Activated CD4-positive, alpha-beta T cell treated with anti-CD3 and anti-CD28 coated beads, Interleukin-2, amount 50 U/mL, for 4 hours (primary cell): ENCODE measurements around the gene PHF13.

Source experiments
- DNase-seq, 2 experiments: peaks; one replicate each; pipeline ENCODE4 v3.0.0-alpha.2; 2020

Gene PHF13

DNA sequence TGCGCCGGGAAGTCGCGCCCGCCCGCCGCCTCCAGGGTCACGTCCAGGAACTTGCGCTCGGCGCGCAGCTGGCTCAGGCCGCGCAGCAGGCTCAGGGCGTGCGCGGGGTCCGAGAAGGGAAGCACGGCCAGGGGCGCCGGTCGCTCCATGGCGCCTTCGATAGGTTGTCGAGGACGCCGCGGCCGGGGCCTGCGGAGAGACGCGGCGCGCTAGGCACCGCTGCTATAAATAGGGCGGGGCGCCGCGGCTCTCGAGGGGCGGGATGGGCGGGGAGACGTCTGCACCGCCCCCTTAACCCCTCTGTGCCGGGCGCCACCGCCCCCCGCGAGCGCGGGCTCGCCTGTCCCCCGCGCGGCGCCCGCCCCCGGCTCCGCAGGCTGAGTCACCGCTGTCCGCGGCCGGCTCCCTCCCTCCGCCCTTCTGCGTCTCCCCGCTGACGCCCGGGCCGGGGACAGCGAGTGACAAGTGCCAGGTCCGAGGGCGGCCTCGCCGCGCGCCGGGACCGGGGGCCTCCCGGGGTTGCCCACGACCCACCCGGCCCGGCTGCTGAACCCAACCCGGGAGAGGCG, 10.8 kb upstream of the PHF13 start, which contains the start of gene KLHL21:
KLHL21 (minus strand) TSS at position 201 of the 569 bp plus-strand sequence; CDS start at position 149, 52 bp downstream.
- DNase-seq, result peak; percentile 85 to 87

DNA sequence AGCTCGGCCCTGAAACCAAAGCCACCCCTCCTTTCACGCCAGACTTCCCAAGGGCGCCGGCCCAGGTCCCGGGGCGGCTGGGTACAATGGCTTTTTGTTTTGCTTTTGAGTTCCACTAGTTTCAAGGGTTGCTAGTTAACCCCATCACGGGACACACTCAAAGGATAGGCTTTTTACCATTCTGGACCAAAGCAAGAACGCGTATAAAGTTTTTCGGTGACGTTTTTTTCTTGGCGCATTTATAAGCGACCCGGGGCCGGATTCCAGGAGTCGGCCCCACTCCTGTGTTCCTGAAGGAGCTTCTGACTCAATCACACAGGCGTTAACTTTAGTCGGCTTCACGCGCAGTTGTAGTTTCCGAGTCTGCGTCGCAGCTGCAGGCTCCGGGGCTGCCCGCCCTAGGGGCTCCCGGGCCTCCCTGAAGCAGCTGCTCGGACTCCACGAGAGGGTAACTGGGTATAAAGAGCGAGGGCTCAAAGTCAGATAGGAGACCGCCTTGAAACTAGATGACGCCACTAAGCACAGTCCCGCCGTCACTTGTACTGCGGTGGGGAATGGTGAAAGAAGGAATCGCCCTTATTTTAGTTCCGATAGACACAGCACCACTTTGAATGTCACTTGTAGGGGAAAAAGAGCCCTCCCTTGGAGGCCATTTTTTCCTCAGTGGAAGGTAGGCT, 10.2 kb upstream of the PHF13 start:
- peak; percentile 39 to 42 for DNase-seq

GRCh38 chr1:6603915-6604558, 9.5 kb upstream of the PHF13 start:
- no peak for DNase-seq

- peak; percentile 10 to 24 for DNase-seq
Observed at GRCh38 chr1:6612641-6613360, 730 bp upstream of the PHF13 start.

GRCh38 chr1:6614019-6614928, 743 bp downstream of the PHF13 start:
- peak; percentile 47 to 52 for DNase-seq

DNA sequence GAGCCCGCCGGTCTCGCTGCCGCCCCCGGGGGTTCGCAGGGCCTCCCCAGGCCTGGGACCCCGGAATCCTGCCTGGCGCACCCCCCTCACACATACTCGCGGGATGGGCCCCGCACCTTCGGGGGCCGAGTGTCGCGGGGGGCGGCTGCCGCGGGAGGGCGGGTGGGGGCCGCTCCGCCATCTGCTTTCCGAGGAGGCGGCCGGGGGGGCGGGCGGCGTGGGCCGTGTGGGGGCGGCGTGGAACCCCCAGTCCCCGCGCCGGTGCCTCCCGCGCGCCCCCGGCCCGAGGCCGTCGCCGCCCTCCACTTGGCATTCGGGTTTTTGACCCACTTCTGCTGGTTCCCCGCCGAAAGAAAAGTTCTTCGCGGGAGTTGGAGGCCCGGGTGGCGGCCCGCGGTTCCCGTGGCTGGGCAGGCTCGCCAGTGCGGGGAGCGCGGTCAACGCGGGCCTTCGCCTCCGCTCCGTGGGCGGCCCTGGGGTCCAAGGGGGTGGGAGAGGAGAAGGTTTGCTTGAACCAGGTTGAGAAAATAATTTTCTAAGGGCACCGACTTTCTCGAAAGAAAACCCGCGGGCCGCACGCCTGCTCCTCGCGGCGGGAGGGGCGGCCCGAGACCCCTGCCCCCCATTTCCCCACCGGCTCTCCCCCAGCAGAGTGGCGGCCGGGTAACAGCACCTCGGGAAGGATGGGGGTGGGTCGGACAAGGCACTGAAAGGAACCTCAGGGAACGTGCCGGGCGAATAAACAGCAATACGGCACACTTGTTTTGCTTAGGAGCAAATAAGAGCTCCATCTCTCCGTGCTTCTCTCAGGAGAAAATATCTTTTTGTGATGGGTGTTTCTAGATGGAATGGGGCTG, 1.6 kb downstream of the PHF13 start:
- peak; percentile 18 to 31 for DNase-seq

GRCh38 chr1:6619045-6619444, 5.5 kb downstream of the PHF13 start:
- no peak for DNase-seq

DNA sequence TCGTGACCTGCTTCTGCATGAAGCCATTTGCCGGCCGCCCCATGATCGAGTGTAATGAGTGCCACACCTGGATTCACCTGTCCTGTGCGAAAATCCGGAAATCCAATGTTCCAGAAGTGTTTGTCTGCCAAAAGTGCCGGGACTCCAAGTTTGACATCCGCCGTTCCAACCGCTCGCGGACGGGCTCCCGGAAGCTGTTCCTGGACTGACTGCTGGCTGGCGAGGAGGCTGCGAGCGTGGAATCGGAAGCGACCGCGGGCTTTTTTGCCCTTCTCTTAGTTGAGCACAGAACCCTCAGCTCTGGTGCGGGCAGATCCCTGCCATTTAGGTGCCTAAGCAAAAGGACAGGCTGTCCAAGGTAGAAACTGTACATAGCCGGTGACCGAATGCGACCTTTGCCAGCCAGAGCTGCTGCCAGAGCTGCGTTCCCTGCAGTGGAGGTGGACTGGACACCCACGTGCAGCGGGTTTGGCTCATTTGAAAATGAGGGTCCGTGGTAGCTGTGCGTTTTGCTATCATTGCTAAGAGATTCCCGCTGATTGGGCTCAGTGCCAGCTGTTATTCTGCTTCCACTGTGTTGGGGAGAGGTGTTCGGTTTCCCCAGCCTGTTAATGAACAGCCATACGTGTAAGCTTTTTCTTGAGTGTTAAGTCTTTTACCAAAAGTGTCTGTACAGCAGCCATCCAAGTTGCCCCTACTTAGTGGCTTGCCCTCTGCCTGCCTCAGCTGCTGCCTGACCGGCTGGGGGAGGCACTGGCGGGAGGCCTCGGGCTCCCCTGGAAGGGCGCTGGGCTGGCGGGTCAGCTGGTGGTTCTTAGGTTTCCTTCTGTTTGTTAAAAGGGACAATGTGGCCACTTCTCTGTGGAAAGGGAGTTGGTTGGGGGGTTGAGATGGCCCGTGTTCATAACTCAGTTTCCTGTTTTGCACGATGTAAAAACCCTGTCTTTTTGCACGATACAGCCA, 8.2 kb downstream of the PHF13 start:
- DNase-seq, result no peak

DNA sequence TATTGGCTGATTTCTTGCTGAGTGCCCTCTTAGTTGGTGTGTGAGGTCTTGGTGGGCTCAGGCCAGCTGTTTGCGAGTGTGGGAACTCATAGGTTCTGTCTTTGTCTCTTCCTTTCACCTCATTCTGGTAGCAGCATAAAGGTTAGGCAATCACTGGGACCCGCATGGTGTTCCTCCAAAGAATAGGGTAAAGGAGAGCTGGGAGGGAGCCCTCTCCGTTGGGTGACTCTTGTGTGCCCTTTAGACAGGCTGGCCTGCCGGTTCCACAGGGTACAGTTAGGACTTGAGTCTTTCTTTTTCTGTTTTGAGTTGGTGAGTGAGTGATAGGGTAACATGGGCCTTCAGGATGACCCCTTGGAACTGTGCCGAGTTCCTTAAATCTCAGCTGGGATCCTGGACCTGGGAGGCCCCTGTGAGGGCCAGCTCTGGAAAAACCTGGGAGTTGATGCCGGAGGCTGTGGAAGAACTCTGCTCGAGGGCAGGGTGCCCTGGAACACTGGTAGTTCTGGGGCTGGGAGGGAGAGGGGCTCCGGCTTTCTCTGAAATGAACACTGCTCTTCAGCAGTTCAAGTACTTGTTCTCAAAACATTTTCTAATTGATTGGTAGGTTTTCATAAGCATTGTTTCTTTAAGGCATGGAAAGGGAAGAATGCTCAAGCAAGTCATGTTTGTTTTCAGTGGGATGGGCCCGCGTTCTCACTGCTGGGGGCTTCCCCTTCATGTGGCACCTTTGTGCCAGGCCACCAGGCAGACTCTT, 9.0 kb downstream of the PHF13 start:
- DNase-seq, result no peak

DNA sequence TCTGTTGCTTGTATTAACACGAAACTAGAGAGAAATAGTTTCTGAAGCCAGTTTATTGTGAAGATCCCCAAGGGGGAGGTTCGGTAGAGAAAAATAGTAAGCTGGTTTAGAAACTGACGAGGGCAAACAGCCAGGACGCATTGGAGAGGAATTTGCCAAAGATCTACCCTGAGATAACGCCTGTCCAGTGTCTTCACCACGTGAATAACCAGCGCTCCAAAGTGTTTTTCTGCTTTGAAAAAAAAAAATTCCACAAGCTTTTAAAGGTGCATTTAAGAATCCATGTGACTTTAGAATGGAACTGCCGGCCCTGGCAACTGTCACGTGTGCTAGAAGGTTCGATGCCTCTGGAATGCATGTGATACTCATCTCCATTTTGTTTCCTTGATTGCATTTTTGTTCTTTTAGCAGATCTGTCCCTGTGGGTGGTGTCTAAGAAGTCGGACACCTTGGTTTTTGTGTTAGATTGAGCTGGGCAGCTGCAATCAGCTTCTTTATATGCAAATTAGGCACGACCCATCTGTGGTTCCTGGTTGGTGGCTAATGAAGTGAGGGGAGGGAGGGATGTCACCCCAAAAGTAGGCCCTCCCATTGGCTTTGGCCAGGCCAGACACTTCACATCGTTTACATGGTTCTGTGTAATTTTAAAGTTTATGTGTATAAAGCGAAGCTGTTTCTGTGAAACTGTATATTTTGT, 9.9 kb downstream of the PHF13 start:
- DNase-seq, result no peak

- peak; percentile 89 to 91 for DNase-seq
Observed at GRCh38 chr1:6624710-6625583, 11.4 kb downstream of the PHF13 start, which contains the start of gene THAP3. Gene THAP3 (plus strand): TSS chr1:6624868. CDS start chr1:6625219, 351 bp downstream.

DNA sequence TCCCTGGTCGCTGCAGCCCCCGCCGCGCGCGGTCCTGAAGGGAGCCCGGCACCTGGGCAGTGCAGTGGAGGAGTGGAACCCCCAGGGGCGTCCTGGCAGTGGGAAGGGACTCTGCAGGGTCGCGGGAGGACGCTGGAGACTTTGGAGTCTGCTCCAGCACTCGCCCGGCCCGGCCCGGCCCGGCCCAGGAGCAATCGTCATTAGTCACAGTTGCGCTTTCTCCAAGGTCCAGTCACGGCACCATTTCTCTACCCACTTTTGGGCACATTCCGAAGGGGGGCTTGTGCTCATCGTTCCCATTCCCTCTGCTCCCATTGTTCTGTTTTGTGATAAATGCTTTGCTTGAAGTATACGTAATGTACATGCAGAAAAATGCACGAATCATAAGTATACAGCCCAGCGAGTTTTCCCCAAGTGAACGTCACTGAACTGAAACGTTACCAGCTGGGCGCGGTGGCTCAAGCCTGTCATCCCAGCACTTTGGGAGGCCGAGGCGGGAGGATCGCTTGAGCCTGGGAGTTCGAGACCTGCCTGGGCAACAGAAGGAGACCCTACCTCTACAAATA, 12.1 kb downstream of the PHF13 start:
- no peak for DNase-seq

DNA sequence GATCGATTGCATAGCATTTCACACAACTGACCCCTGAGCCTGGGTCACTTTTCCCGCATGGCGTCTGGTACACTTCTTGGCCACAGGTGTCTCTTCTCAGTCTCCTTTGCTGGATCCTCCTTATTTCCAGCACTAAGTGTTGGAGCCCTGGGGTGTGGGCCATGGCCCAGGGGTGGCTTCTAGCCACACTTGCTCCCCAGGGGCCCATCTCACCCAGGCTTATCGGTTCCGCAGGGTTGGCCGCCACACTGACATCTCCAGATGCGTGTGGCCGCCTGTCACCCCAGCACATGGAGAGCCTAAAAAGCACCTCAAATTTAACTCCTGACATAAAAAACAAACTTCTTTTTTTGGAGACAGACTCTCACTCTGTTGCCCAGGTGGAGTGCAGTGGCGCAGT, 13.5 kb downstream of the PHF13 start:
- DNase-seq, result no peak

DNA sequence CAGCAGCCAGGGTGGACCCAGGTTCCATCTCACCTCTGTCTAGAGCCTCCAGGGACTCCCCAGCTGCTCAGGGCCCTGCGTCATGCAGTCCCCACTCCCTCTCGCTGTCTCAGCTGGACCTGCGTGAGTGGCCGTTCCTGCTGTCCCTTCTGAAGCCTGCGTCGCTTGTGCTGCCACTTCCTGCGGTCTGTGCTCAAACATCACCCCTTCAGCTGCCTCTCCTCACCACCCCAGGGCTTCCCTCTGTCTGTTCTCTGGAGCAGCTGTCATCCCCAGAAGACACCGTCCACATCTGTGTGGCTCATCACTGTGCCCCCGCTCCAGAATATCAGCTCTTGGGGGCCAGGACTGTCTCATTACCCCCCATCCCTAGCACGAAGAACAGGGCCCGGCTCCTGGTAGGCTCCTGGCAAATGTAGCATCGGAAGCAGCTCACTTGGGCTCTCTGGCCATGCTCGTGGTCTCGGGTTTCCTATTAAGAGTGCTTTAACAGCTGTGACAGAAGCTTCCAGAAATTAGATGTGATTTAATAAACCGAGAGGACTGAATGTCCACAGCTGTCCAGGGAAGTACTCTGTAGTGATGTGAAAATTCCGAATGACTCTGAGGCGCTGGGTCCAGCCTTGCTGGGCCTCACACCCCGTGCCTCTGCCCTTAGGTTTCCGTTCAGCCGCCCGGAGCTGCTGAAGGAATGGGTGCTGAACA, 14.5 kb downstream of the PHF13 start:
- DNase-seq, result no peak

DNA sequence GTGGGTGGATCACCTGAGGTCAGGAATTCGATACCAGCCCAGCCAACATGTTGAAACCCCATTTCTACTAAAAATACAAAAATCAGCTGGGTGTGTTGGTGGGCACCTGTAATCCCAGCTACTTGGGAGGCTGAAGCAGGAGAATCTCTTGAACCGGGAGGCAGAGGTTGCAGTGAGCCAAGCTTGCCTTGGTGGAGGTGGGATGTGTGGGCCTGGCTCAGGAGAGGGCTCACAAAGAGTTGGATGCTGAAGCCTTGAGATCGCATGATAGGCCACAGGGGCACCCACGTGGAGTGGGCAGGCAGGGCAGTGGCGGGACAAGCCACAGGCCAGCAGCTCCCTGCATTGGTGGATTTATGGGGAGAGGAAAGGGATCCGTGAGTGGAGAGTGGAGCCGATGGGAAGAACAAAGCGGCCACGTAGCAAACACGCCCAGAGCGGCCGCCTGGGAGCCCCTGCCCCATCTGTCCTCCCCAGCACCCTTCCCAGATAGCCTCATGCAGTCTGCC, 15.5 kb downstream of the PHF13 start:
- no peak for DNase-seq

DNA sequence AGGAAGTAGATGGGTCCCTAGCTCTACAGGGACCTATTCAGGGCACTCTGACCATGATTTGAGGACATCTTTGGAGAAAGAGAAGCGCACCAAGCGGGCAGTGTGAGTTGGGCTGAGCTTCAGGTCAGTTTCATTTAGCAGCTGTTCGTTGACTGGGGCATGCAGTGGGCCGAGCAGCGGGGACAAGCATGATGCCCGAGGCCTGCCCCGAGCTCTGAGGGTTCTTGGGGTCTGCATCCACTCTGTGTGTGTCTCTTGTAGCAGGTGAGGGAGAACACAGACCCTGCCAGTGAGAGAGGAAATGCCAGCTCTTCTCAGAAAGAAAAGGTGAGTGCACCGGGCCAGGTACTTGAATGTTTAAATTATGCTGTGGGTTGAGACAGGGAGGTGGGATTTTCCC, 16.5 kb downstream of the PHF13 start:
- no peak for DNase-seq
